ENCODE data around the gene GSTA2. TPM values are rescaled to one million over a fixed set of nuclear protein-coding genes. Genes with fewer than 3 reads are reported as not detected.
"Not testable (repeated sequence)": the region's sequence is repeated elsewhere in the genome, so short reads cannot be mapped to it uniquely, and the experiment has no call there.

GSTA2 gene
- total and polyA plus RNA-seq, 7 donors: 0.04 TPM; not detected in 6

DNA sequence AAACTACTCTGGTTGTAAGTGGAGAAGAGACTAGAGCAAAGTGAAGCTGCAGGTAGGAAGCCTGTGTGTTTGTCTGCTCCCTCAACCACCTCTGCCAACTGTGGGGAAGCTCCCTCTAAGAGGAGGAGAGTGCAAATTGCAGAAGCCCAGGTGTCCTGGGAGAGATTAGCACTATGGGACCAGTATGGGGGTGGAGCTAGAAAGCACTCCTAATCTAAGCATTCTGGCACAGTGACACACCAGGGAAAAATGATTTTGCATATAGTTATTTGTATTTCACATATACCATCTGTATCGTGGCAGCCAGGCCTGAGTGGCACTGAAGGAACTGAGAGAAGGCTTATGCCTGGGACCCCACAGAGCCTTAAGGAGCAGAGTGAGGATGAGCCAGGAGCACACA is 27.6 kb upstream of the GSTA2 start:
- Histone ChIP-seq H3K27ac (no peak overlapping the region), H3K9me3 (no peaks in the 10 kb centered on the region), H3K27me3 (ENCODE audit: insufficient read depth in 3 of 3, low read length in 2 of 3) (no peaks in the 10 kb centered on the region), H3K4me1 (no peaks in the 10 kb centered on the region), H3K36me3 (ENCODE audit: insufficient read depth in 1 of 2, low read depth in 1 of 2) (no peaks in the 10 kb centered on the region), H3K4me3 (no peak overlapping the region)
- TF ChIP-seq, protein P1, sequence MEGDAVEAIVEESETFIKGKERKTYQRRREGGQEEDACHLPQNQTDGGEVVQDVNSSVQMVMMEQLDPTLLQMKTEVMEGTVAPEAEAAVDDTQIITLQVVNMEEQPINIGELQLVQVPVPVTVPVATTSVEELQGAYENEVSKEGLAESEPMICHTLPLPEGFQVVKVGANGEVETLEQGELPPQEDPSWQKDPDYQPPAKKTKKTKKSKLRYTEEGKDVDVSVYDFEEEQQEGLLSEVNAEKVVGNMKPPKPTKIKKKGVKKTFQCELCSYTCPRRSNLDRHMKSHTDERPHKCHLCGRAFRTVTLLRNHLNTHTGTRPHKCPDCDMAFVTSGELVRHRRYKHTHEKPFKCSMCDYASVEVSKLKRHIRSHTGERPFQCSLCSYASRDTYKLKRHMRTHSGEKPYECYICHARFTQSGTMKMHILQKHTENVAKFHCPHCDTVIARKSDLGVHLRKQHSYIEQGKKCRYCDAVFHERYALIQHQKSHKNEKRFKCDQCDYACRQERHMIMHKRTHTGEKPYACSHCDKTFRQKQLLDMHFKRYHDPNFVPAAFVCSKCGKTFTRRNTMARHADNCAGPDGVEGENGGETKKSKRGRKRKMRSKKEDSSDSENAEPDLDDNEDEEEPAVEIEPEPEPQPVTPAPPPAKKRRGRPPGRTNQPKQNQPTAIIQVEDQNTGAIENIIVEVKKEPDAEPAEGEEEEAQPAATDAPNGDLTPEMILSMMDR (IDR thresholded peaks at IDR 0.05): no peak
- ATAC-seq (no peak), DNase-seq (no peak)
- 0% methylated on average over 1 of the region's 1 CpG for WGBS, 3 donors
- intact Hi-C loops (cut with DNase I): no loop called here

DNA sequence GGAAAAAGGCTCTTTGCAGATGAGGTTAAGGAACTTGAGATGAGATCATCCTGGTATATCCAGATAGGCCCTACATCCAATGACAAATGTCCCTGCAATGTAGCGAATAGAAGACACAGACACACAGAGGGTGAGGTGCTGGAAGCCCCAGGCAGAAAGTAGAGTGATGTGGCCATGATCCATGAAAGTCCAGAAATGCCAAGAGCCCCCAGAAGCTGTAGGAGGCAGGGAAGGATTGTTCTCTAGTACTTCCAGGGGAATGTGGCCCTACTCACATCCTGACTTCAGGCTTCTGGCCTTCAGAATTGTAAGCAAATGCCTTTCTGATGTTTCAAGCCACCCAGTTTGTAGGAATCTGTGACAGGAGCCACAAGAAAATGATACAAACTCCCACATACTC is 26.4 kb upstream of the GSTA2 start:
- H3K27ac ChIP-seq; ATAC-seq; H3K4me3 ChIP-seq; H3K4me1 ChIP-seq; H3K36me3 ChIP-seq (ENCODE audit: insufficient read depth in 1 of 2, low read depth in 1 of 2); DNase-seq; H3K9me3 ChIP-seq; H3K27me3 ChIP-seq (ENCODE audit: insufficient read depth in 3 of 3, low read length in 2 of 3); intact Hi-C loops (cut with DNase I): not testable (repeated sequence)
- WGBS, 3 donors: 83 to 92% (median 85%) methylated on average over 1 of the region's 1 CpG

DNA sequence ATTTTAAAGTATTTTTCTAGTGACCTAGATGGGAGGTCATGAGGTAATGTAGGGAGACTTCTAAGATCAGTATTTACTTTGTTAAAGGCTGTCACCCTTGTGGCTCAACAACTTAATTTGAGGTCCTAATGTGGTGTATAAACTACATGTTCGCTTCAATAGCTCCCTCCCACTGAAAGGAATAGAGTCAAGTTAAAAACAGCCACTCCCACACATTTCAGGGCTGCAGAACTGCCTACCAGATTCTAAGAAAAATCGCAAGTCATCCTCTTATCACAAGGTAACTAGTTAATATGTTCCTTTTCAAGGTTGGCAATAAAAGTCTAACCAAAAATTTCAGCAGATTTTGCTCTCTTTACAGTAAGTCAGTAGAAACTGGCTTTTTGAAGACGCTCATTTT is 25.2 kb upstream of the GSTA2 start:
- Histone ChIP-seq H3K9me3 (no peaks in the 10 kb centered on the region), H3K4me3 (no peak overlapping the region), H3K36me3 (ENCODE audit: insufficient read depth in 1 of 2, low read depth in 1 of 2) (no peaks in the 10 kb centered on the region), H3K27ac (no peak overlapping the region), H3K4me1 (no peaks in the 10 kb centered on the region), H3K27me3 (ENCODE audit: insufficient read depth in 3 of 3, low read length in 2 of 3) (no peaks in the 10 kb centered on the region)
- intact Hi-C loops (cut with DNase I): no loop called here
- DNase-seq (no peak), ATAC-seq (no peak)
- TF ChIP-seq, protein P1 (IDR thresholded peaks at IDR 0.05): no peak
- WGBS, 3 donors: 61 to 78% (median 74%) methylated on average over 3 of the region's 3 CpGs

DNA sequence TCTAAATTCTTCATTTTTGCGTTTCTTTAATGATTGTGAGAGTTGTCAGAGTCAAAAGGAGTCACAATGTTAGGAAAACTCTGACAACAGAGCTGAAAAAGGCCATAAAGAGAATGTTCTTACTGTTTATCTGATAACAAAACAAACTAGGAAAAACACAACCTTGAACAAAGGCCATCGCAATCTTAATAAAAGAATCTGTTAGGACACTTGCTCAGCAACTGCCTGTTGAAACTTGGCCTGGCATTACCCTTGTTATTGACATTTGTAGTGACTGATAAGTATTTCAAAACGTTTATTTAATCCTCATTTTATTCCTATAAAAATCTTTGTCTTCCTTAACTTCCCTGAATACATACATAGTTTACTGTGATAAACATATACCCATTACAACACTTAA is 24.6 kb upstream of the GSTA2 start:
- no peak for ATAC-seq
- intact Hi-C loops (cut with DNase I): no loop called here
- Histone ChIP-seq H3K4me1 (no peaks in the 10 kb centered on the region), H3K27me3 (ENCODE audit: insufficient read depth in 3 of 3, low read length in 2 of 3) (no peaks in the 10 kb centered on the region), H3K36me3 (ENCODE audit: insufficient read depth in 1 of 2, low read depth in 1 of 2) (no peaks in the 10 kb centered on the region), H3K4me3 (no peak overlapping the region), H3K27ac (no peak overlapping the region), H3K9me3 (no peaks in the 10 kb centered on the region)
- TF ChIP-seq, protein P1 (IDR thresholded peaks at IDR 0.05): no peak
- DNase-seq: no peak
- 50 to 54% (median 51%) methylated on average over 3 of the region's 3 CpGs for WGBS, 3 donors

DNA sequence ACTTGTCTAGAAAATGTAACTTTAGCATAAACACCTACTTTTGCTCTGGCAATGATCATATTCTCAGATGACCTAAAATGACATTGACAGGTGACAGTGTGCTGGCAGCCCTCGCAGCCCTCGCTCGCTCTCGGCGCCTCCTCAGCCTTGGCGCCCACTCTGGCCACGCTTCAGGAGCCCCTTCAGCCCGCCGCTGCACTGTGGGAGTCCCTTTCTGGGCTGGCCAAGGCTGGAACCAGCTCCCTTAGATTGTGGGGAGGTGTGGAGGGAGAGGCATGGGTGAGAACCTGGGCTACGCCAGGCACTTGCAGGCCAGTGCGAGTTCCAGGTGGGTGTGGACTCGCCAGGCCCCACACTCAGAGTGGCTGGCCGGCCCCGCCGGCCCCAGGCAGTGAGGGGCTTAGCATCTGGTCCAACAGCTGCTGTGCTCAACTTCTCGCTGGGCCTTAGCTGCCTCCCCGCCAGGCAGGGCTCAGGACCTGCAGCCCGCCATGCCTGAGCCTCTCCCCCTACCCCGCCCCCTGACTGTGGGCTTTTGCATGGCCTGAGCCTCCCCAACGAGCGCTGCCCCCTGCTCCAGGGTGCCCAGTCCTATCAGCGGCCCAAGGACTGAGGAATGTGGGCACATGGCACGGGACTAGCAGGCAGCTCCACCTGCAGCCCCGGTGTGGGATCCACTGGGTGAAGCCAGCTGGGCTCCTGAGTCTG is 23.1 kb upstream of the GSTA2 start:
- Histone ChIP-seq H3K36me3 (ENCODE audit: insufficient read depth in 1 of 2, low read depth in 1 of 2) (no peaks in the 10 kb centered on the region), H3K27me3 (ENCODE audit: insufficient read depth in 3 of 3, low read length in 2 of 3) (no peaks in the 10 kb centered on the region), H3K4me3 (no peak overlapping the region), H3K4me1 (no peaks in the 10 kb centered on the region), H3K9me3 (no peaks in the 10 kb centered on the region), H3K27ac (no peak overlapping the region)
- intact Hi-C loops (cut with DNase I): no loop called here
- no peak for DNase-seq
- no peak for ATAC-seq
- 86 to 87% (median 86%) methylated on average over 18 to 24 of the region's 24 CpGs for WGBS, 3 donors
- TF ChIP-seq, protein P1 (IDR thresholded peaks at IDR 0.05): no peak

DNA sequence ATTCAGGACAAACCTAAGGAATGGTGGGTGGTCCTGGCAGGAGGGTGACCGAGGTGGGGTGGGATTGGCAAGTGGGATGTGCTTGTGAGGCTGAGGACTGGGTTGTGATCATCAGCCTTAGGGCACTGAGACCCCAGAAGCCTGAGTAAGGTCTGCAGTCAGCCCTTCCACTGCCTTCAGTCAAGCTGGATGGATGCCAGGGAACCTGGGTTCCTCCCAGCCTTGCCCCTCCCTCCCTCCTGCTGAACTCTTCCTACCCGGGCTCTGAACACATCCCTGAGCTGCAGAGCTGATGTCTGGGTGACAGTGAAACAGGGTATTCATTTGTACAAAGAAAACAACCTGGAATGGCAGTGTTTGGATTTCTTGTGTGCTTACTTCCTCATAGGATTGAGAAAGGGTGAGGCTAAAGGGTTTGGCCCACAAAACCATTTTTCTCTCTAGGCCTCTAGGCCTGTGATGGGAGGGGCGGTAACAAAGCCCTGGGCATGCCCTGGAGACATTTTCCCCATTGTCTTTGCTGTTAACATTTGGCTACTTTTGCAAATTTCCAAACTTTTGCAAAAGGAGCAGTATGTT is 19.5 kb upstream of the GSTA2 start:
- intact Hi-C loops (cut with DNase I); H3K4me1 ChIP-seq; H3K9me3 ChIP-seq; H3K27ac ChIP-seq; DNase-seq; H3K4me3 ChIP-seq; H3K27me3 ChIP-seq (ENCODE audit: insufficient read depth in 3 of 3, low read length in 2 of 3); ATAC-seq; H3K36me3 ChIP-seq (ENCODE audit: insufficient read depth in 1 of 2, low read depth in 1 of 2): not testable (repeated sequence)
- 26 to 39% (median 31%) methylated on average over 2 to 3 of the region's 3 CpGs for WGBS, 3 donors

DNA sequence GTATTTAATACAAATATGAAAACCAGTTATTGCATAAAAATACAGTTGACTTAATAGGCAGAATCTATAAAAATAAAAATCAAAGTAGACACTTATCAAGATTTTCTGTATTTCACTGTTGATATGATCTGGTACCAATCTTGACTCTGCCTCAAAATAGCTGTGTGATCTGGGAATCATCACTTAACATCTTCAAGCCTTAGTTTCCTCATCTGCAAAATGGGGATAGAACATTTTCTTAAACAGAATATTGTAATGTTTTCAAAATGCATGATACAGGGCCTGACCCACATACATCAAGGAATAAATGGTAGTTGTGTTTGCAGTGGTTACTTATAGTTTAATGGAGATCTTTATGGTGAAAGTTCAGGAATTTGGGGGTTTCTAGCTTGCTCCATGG is 18.9 kb upstream of the GSTA2 start:
- DNase-seq; H3K4me1 ChIP-seq; H3K27me3 ChIP-seq (ENCODE audit: insufficient read depth in 3 of 3, low read length in 2 of 3); intact Hi-C loops (cut with DNase I); ATAC-seq; H3K36me3 ChIP-seq (ENCODE audit: insufficient read depth in 1 of 2, low read depth in 1 of 2); H3K27ac ChIP-seq; H3K9me3 ChIP-seq; H3K4me3 ChIP-seq: not testable (repeated sequence)

All from psoas muscle (tissue), 8 donors.